GM21367 (cell line): ENCODE results near the gene GRK5.

ENCODE experiments used
- ATAC-seq: cut with Tn5 transposase; IDR thresholded peaks from one replicate; pipeline ENCODE4 v1.9.1; 2021; ENCODE audit not compliant: unreplicated experiment

Gene GRK5

DNA sequence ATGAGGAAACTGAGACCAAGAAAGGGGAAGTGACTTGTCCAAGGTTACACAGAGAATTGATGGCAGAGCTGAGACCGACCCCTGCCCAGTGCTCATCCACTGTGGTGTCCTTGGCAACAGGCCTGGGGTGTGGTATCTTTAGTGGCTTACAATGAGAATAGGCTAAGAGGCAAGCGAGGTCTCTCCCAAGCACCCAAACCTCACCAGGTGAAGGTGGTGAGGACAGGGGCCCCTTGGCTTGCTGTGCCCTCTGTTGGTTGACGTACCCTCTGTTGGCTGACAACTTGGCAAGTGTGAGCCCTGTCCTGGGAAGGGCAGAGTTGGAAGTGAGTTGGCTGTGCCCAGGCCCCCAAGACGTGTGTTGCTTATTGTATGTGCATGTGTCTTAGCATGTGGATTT lies 166.9 kb downstream of the GRK5 start:
- no peak for ATAC-seq

DNA sequence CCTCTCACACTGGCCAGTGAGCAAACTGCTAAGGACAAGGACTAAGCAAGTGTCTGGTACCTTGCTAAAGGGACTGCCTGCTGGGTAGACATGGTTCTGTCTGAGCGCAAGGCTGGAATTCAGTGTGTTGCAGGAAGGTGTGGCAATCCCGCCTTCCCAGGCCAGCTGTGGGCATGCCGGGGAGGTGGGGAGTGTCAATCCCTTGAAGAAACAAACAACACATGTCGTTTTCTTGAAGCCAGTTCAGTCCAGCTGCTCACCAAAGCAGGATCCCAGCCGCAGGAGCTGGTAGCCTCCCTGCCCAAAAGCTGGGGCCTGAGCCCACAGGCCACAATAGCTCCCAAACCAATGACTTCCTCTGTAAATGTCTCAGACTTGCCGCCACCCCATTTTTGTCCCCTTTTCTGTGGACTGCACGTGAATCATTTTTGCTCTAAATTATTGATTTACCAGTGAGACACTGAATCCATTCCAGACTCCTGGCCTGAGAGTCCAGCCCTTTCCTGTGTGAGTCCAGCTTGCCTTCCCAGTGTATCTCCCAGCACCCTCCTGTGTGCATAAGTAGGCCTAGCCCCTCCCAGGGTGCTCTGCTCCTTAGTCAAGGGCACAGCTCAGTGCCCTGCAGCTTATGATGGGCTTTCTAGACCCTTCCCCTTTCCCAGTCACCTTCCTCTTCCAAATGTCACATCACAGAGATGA lies 168.4 kb downstream of the GRK5 start:
- ATAC-seq: no peak

DNA sequence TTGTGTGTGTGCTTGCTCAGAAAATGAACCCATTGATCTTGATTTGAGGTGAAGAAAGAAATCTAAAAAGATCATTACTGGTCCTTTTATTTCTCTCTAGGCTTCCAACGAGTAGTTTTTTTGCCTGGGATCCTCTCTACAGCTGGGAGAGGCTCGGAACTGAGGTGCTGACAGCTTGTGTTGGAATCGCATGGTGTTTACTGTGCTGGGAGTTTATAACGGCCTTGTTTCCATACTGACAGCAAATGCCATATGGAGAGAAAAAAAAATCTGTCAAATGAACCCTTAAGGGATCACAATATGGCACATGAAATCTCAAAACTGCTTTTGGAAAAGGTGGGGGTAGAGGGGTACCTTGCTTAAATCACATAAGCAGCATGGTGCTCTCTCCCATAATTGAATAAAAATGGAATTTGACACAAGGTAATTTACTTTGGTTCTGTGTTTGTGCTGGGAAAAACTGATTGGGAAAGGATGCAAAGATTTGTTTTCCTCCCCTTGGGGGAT lies 170.1 kb downstream of the GRK5 start:
- no peak for ATAC-seq

DNA sequence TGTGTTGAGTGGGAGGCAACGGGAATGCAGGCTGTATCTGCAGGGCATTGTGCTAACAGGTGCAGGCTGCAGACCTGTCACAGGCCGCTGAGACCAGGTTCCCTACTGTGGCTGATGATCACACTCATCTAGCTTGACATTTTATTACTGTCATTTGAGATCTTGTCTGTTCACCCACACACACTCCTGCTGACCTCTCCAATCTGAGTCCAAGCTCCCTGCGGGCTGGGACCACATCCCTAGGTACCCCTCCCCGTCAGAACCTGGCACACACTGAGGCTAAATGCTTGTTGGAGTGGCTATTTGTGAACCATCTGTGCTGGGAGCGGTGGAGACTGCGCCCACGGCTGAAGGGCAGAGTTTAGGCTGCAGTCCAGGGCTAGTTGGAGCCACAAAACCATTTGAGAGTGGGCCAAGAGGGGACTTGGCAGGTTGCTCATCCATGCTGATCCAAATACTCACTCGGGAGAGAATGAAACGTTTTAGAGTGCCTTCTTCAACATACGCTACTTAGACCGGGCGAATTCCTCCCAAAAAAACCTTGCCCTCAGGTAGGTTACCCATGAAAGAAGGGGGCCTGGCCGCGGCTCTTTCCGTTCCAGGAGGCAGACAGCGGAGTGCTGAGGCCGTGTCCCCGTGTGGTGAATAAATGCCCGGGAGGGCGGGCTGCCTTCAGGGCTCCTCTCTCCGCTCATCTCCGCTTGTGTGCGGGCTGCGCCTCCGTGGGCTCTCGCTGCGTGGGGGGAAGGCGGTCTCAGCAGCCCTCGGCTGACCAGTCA lies 170.8 kb downstream of the GRK5 start:
- ATAC-seq: no peak

DNA sequence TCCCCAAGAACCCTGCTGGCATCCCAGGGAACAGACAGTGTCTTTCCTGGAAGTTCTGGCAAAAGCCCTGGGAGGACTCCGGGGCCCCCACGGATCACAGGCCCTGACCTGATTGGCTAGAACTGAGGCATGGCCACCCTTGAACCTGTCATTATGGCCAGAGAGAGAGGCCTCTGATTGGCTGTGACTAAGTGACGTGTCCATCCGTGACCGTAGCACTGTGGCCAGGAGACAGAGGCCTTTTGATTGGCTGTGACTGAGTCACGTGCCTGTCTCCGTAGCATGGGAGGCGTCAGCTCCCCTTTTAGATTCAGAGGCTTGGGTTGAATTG lies 171.3 kb downstream of the GRK5 start:
- ATAC-seq: no peak

DNA sequence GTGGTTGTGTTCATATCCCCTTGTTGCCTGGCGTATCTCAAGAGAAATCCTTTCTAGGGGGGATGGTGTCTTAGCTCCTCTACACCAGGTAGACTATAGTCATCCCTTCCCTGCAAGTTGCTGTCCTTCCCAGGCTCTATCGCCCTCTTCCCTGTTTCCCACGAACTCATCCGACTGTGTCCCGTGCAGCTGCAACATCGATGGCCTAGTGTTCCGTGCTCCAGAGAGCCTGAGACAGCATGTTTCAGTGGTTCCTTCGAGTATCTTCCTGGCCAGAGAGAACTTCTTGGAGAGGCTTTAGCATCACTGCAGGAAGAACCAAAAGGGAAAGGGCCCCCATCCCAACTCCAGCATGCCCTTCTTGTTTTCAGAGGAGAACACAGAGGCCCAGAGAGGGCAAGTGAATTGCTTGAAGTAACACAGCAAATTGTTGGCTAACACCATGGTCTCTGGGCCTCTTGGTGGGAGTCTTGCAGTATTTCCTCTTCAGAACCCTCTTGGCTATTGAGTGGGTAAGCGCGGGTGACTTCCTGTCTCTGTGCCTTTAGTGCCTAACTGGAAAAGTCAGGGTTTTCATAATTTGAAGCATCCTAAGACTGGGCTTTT lies 172.2 kb downstream of the GRK5 start:
- ATAC-seq: no peak

DNA sequence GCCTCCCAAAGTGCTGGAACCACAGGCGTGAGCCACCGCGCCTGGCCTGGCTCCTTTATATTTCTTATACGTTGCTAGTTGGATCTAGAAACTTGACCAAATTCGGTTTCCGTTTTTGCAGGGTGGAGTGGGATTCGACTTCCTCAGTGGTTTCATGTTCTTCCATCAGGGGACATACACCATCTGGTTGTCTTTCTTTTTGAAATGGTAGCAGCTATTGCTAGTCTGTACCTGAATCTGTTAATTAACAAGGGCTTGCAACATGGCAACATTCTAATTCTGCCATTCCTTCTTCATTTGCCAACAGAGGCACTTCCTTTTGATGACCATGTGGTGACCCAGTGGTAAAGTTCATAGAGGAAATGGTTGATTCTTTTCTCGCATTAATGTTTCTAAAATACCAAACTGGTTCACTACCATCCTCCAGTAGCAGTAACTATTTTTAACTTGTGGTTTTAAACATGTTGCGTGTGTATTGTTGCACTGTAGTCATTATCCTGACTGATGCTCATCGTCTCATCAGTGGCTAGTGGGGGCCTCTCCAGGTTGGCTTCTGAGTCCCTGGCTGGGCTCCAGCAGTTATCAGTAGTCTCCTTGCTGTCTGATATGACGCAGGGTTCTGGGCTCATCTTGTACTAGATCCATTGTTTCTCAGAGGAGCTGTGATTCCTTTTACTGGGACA lies 175.9 kb downstream of the GRK5 start:
- no peak for ATAC-seq

DNA sequence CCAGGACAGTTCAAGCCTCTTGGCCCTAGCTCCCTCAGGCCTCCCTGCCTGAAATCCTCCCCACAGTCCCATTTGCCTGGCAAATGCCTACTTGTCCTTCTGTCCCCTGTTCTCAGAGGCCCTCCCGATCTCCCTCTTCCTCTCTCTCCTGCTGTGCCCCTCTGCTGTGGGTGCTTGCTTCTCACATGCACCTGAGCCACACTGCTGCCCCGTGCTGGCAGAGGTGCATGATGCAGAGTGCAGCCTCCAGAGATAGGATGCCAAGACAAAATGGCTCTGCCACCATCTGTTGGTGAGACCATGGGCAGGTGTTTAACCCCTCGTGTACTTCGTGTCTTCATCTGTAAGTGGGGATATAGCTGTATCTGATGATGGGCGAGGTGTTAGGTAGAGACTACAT lies 176.8 kb downstream of the GRK5 start:
- no peak for ATAC-seq

DNA sequence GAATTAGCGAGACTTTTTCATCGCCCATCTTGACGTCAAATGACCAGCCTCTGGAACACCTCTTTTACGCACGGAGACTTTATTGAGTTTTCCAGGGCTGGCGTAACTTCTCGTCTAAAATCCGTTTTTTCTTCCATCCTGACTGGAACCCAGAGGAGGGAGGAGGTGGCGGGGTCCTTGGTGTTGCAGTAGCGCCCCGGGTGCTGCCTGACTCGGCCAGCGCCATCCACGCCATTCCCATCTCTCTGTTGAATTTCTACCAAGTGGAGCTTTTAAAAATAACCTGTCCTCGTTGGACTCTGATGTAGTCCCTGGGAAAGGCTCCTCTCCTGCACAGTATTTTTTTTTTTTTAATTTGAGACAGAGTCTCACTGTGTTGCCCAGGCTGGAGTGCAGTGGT lies 179.3 kb downstream of the GRK5 start:
- no peak for ATAC-seq

DNA sequence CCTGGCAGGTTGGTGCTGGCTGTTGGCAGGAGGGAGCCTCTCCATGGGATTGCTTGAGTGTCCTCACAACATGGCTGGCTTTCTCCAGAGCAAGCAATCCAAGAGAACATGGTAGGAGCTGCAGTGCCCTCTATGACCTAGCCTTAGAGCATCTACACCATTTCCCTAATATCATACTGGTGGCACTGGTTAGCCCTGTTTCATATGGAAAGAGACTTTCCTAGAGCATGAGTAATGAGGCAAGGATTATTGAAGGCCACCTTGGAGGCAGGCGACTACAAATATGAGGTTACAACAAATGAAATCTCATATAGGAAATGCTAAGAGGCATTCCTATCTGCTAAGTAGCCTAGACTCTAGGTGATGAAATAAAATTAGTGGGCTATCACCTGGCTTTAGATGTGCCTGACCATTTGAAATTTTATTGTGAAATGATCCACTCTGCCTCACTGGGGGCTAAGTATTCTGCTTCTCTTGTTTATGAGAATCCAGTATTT lies 181.5 kb downstream of the GRK5 start:
- ATAC-seq: no peak

DNA sequence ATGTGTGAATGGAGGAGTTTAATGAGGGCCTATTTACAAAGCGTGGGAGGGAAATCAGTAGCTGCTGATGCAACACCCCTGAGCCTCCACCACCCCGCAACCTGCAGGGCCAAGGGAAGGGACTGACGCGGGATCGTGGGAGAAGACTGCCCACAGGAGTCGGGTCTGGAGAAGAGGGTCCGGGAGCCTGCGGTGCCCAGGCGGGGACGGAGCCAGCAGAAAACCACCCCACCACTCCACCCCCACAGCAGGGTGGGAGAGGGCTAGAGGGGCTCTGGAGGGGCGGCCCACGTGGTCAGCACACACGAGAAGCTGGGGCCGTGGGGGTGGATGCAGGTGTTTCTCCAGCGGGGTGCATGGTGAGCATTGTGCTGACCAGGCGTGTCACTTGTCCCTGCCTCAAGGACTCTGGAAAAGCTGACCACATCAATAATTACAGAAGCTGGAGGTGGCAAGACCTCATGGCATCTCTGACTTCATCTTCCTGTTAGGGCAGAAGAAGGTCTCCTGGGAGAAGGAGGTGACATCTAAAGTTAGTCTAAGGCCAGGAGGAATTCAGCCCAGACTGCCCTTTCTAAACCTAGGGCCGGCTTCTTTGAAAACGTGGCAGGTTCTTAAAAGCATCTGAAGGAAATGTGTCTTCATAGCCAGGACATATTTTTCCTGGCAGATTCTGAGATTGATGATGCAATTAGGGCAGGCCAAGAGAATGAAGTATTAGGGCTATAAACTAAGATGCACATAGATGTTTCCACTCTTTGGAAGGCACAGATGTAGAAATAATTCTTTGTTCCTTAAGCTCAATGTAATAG lies 184.3 kb downstream of the GRK5 start:
- ATAC-seq: no peak

DNA sequence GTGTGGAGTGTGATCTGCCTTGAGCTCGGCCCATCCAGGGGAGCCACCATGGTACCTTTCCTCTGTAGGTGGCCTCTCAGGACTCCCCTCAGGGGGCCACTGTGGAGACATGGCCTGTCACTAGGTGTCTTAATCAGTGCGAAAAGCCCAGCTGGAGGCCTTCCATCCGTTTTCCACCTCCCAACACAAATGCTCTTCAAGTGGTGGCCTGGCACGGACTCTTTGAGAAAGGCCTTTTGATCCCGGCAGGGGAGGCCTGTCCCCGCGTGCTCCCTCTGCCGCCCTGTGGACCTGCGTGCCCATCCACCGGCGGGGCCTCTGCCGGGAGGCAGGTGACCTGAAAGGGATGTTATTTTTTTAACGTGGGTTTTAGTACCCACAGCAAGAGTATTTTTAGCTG lies 185.6 kb downstream of the GRK5 start:
- no peak for ATAC-seq

DNA sequence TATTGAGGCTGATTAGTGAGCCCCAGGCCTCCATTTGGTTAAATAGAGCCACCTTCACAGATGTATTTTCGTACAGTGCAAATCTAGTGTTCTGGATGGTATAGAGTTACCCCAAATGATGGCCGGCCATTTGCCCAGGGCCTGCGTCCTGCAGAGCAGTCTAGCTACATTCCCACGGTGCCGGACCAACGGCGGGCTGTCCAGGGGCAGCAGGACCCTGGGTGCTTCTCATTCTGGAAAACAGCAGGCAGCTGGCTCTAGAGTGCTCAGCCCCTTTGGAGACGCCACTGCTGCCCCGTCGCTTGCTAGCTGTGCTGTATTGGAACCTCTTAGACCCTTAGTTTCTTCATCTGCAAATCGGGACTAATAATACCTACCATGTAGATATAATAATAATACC lies 186.1 kb downstream of the GRK5 start:
- no peak for ATAC-seq

DNA sequence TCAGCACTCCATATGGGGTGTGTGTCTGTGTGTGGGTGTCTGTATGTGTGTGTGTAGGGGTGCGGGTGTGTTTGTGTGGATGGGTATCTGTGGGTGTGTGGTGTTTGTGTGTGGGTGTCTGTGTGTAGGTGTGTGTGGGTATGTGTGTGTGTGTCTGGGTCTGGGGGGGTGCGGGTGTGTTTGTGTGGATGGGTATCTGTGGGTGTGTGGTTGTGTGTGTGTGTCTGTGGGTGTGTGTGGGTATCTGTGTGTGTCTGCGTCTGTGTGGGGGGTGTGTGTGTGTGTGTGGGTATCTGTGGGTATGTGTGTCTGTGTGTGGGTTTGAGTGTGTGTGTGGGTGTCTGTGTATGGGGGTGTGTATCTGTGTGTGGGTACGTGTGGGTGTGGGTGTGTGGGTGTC lies 186.5 kb downstream of the GRK5 start:
- ATAC-seq: no peak

DNA sequence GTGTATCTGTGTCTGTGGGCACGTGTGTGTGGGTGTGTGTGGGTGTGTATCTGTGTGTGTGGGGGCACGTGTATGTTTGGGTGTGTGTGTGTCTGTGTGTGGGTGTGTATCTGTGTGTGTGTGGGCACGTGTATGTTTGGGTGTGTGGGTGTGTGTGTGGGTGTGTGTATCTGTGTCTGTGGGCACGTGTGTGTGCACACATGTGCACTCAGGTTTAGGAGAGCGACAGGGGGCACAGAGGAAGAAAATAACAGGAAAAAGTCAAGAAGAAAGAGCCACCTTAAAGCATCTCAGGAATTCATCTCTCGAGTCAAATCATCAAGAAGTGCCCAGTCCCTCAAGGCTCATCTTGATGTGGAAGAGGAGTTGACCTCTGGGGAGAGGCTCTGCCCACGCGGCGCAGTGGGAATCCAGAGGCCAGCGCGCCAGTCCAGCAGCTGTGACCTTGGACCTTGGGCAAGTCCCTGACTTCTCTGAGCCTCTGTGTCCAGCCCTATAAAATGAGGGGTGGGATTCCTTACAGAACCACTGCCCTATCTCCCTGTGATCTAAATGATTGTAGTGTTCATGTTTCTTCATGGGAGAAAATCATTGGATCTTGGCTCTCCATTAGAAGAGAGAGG lies 187.4 kb downstream of the GRK5 start:
- ATAC-seq: no peak

DNA sequence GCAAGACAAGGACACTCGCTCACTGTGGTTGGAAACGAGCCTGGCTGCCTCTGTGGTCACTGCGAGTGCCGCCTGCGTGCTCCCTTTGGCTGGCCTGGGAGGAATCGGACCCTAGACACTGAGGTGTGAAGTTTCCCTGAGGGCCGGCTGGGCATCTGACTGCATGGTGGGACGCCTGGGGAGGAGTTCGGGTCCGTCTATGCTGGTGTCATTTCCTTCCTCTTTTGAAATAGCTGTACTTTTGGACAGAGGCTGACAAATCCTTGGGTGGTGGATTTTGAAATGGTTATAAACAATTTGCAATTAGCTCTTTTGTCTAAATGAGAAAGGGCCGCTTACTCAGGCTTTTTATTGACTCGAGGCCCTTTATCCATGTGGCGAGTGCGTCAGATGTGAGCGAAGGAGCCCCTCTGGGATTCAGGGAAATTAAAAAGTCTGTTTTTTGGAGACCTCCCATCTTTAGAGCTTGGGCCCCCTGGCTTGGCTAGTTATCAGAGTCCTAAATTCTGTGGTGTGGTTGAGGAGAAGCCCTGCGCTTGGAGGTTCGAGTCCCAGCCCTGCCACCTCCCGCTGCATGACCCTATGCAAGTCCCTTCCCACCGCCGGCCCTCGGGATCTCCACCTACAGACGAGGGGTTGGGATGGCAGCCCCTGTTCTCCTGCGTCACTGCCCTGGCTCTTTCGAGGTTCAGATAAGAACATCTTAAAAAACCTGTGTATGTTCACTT lies 188.1 kb downstream of the GRK5 start:
- ATAC-seq: no peak

DNA sequence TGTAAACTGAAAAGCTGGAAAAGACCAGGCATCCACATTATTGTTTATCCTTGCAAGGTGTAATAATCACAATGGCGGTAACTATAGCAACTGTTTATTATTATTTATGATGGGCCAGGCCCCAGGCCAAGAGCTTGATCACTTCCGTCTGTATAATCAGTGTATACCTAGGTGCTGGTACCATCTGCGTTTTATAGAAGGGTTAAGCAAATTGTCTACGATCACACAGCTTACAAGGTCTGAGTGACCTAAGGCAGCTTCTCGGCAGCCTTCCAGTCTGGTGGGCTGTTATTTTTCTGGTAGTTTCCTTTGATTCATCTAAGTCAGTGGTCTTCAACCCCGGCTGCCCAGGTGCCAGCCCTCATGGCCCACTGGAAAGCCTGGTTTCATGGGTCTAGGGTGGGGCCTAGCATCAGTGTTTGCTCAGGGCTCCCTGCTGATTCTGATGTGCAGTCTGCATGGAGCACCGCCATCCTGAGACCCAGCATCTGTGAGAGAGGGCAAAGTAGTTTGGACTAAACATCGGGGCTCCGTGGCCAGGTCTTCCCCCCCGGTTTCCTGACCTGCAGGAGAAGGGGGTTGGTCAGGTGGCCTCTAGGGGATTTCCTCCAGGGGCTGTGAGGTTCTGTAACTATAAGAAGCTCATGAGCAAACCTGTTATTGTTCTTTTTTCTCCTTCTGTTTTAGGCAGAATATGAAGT lies 188.8 kb downstream of the GRK5 start:
- ATAC-seq: no peak

DNA sequence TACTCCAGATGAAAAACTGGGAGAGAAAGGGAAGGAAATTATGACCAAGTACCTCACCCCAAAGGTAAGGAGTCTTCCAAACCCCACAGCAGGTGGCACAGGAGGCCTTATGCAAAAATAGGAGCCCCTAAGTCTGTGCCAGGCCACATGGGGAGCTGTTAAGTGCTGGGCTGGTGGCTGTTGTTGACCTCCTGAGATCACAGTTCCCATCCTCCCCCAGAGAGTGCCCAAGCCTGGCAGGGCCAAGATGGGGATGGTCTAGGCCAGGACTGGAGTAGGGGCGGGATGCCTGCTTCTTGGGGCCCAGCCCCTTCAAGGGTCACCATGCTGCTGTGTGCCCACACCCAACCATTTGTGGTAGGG lies 189.3 kb downstream of the GRK5 start:
- no peak for ATAC-seq

DNA sequence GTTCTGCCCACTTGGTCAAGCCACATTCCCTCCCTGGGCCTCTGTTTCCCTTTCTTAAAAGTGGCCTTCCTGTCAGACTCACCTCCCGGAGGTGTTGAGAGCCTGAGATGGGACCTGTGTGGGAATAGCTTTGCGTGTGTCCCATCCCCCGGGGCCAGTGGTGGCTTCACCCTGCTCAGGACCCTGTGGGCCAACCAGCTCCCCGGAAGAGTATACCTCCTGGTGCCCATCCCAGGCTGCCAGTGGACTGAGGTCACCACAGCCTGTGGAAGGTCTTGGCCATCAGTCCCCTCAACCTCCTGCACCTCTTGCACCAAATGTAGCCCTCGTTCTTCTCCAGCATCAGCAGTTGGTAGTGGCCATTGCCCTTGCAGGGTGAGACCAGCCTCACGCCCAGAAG lies 190.0 kb downstream of the GRK5 start:
- no peak for ATAC-seq
